ENCODE measurements around the gene PTPRZ1. TPM values are rescaled to one million over a fixed set of nuclear protein-coding genes. Genes with fewer than 3 reads are reported as not detected.

The PTPRZ1 gene
- total and polyA plus RNA-seq, 2 of the 4 experiments (the other 2 are of a cell fraction), result not detected

DNA sequence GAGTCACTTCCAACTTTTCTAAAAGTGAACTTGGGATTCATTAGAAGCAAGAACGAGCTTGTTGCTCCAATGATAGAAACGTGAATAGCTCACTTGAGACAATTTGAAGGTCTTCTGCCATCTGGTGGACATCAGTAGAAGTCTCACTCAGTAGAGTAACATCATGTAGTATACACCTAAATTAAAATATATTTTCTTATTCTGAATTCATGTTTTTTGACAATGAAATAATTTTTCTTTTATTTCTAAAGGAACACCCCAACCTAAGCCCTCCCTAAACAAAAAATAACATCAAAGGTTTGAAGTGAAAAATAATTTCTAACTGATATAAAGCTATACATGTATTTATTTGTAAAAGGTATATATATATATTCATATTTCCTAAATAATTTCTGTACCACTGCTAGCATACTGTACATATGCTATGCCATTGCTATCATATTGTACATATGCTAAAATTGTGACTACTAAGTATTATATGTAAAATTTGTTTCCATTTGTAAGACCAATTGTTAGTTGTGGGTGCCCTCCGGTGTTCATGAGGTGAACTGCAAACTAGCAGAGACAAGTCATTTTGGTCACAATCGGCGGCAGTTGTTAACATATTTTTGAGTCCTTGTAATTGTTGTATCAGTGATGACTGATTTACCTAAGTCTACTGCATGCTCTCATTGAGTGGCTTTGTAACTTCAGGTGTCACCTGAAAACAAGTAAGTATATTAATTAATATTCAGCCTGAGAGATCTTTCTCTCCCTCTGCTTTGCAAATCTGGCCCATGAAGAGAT lies 121.9 kb downstream of the PTPRZ1 start:
- intact Hi-C loops (cut with micrococcal nuclease), result loop anchor here (1.0 to 10.0 kb wide), 7 partner anchors 123 to 1040 kb away; partner anchors contain the start of gene ING3
- Histone ChIP-seq H3K4me3 (ENCODE audit: insufficient read depth, low read depth, low read length) (no peak overlapping the region), H2AK5ac (ENCODE audit: low read depth, low read length) (no peak overlapping the region), H2AFZ (replicated peaks; ENCODE audit: low read length, poor library complexity) (no peak overlapping the region), H2BK120ac (ENCODE audit: low read depth, low read length) (no peak overlapping the region), H3K56ac (ENCODE audit: extremely low read depth, insufficient read depth, low read length) (no peak overlapping the region), H3K14ac (replicated peaks; ENCODE audit: low read depth, low read length) (no peak overlapping the region), H4K20me1 (ENCODE audit: insufficient read depth, low read length) (no peaks in the 10 kb centered on the region), H3K36me3 (ENCODE audit: control insufficient read depth, insufficient read depth, low read length) (no peaks in the 10 kb centered on the region), H3K27me3 (ENCODE audit: control insufficient read depth, insufficient read depth, low read length) (no peaks in the 10 kb centered on the region), H3K9ac (ENCODE audit: low read depth, low read length) (no peak overlapping the region), H3K27ac (ENCODE audit: insufficient read depth, low read length) (no peak overlapping the region), H3K4me2 (ENCODE audit: low read depth, low read length) (no peak overlapping the region), H3K9me1 (ENCODE audit: insufficient read depth, low read length) (no peaks in the 10 kb centered on the region), H3K4ac (ENCODE audit: low read depth, low read length) (no peak overlapping the region), H4K8ac (ENCODE audit: low read depth in 2 of 2, low read length in 2 of 2) (no peak overlapping the region), H3K9me3 (ENCODE audit: control insufficient read depth, insufficient read depth, low read length) (no peaks in the 10 kb centered on the region), H2BK5ac (ENCODE audit: low read depth, low read length, poor library complexity, severe bottlenecking) (no peak overlapping the region), H3K18ac (ENCODE audit: low read depth, low read length) (no peak overlapping the region), H4K91ac (ENCODE audit: insufficient read depth, low read depth, low read length) (no peak overlapping the region), H2BK15ac (ENCODE audit: low read depth, low read length) (no peak overlapping the region), H2BK20ac (ENCODE audit: low read depth, low read length) (no peak overlapping the region), H3K4me1 (ENCODE audit: control insufficient read depth, insufficient read depth, low read length) (no peaks in the 10 kb centered on the region), H3K23ac (ENCODE audit: low read depth, low read length) (no peak overlapping the region), H4K5ac (ENCODE audit: low read depth, low read length) (no peak overlapping the region), H3K79me1 (ENCODE audit: low read depth in 1 of 2, low read length in 2 of 2) (no peaks in the 10 kb centered on the region), H2AK9ac (replicated peaks; ENCODE audit: low read depth, low read length, poor library complexity) (no peak overlapping the region)
- peak; percentile 64 for TF ChIP-seq SMC3 (IDR thresholded peaks at IDR 0.05; ENCODE audit: low read depth, low read length)
- TF ChIP-seq, protein P1, sequence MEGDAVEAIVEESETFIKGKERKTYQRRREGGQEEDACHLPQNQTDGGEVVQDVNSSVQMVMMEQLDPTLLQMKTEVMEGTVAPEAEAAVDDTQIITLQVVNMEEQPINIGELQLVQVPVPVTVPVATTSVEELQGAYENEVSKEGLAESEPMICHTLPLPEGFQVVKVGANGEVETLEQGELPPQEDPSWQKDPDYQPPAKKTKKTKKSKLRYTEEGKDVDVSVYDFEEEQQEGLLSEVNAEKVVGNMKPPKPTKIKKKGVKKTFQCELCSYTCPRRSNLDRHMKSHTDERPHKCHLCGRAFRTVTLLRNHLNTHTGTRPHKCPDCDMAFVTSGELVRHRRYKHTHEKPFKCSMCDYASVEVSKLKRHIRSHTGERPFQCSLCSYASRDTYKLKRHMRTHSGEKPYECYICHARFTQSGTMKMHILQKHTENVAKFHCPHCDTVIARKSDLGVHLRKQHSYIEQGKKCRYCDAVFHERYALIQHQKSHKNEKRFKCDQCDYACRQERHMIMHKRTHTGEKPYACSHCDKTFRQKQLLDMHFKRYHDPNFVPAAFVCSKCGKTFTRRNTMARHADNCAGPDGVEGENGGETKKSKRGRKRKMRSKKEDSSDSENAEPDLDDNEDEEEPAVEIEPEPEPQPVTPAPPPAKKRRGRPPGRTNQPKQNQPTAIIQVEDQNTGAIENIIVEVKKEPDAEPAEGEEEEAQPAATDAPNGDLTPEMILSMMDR (conservative IDR thresholded peaks at IDR 0.05; ENCODE audit: low read depth, low read length), result peak; percentile 75
- TF ChIP-seq MXI1 (IDR thresholded peaks at IDR 0.05; ENCODE audit: borderline replicate concordance, low read depth, low read length), result no peak
- peak; percentile 80 for TF ChIP-seq RAD21 (IDR thresholded peaks at IDR 0.05; ENCODE audit: low read length)
- ATAC-seq (ENCODE audit: low read depth) (peak; percentile 97), DNase-seq (peak; percentile 81)
- in situ Hi-C loops (cut with MboI; ENCODE audit: low sequenced_read_pairs), result loop anchor here (10.0 kb wide), 2 partner anchors 250 to 630 kb away; no protein-coding TSS in a partner anchor
- POLR2A ChIA-PET (ENCODE audit: unreplicated experiment), result interaction anchor here (0.6 kb wide), 1 partner anchor 192 kb away, joined by 3 read pairs; no protein-coding TSS in a partner anchor
- dilution Hi-C loops (cut with HindIII; ENCODE audit: low sequenced_read_pairs, unreplicated experiment), result no loop called here
- CTCF ChIA-PET, result interaction anchor here (0.6 to 1.7 kb wide), 28 partner anchors 8 to 1643 kb away, joined by 3 to 14 read pairs (median 4); no protein-coding TSS in a partner anchor
- no TSS peak for BruUV-seq (replicated peaks)
- WGBS, 2 experiments (ENCODE audit: extremely low coverage in 2 of 2, insufficient read length in 1 of 2), result no CpG with 5 or more reads among the region's 5 CpGs
